Lower lobe of right lung (tissue), 2 donors: ENCODE results near the gene RAD54L. TPM values are rescaled to one million over a fixed set of nuclear protein-coding genes. Genes with fewer than 3 reads are reported as not detected.

Experiments
- ATAC-seq, 2 donors: fragments of 200-7000 bp; cut with Tn5 transposase; one replicate each; pipeline ENCODE4 v1.9.1; 2020 to 2022; ENCODE audit warnings: mild to moderate bottlenecking in 2 of 2, moderate library complexity in 2 of 2
- DNase-seq: peaks from one replicate; pipeline ENCODE4 v3.0.0-alpha.2; 2020
- H3K27ac ChIP-seq: fragments of 200-600 bp; one replicate; pipeline ENCODE4 v1.8.0; 2022
- H3K27me3 ChIP-seq: fragments of 200-600 bp; one replicate; pipeline ENCODE4 v1.8.0; 2022; ENCODE audit warnings: low read depth
- H3K36me3 ChIP-seq: fragments of 200-600 bp; one replicate; pipeline ENCODE4 v1.8.0; 2022; ENCODE audit warnings: mild to moderate bottlenecking
- H3K4me1 ChIP-seq: fragments of 200-600 bp; one replicate; pipeline ENCODE4 v1.8.0; 2022
- H3K4me3 ChIP-seq: fragments of 200-600 bp; one replicate; pipeline ENCODE4 v1.8.0; 2022; ENCODE audit warnings: mild to moderate bottlenecking
- H3K9me3 ChIP-seq: fragments of 200-600 bp; one replicate; pipeline ENCODE4 v1.8.0; 2022
- CTCF ChIP-seq: fragments of 200-600 bp; IDR thresholded peaks from one replicate; pipeline ENCODE4 v1.8.0; 2022; ENCODE audit warnings: antibody characterized with exemption, mild to moderate bottlenecking
- intact Hi-C: fragments of 100-400 bp; cut with DNase I; formaldehyde crosslinking; loops from one replicate; pipeline ENCODE4 v1.11.0; 2022
- total RNA-seq: library from RNA; stranded (reverse); fragmentation: NEBNext Ultra II Directional; extraction: Animal tissue kit (Norgen Biotek cat#: 25700); gene quantifications from one replicate; pipeline ENCODE4 v1.2.1, GENCODE V29; 2021
- donor health status: DM: no; HTN: yes; CAD: no; lungs with severe emphysema.

RAD54L gene
- total RNA-seq, 1 donor from 2014 or later, result 1.7 TPM

DNA sequence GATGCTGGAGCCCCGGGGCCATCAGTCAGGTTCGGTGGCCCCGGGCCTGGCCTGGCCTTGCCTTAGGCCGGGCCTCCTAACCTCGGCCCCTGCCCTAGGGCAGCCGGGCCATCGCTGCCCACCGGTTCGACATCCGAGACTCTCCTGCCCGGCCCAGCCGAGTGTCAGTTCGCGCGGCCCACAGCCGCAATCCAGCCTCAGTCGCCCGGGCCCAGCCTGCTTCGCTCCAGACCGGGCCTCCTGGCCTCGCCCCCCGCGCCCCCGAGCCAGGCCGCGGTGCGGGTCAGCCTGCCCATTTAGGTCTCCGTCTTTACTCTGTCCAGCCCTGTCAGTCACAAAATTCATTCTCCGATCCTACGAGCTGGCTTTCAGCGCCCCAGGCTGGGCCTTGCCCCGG, 55.1 kb downstream of the RAD54L start:
- DNase-seq (peak; percentile 55), ATAC-seq (peak; percentile 58 to 59)
- TF ChIP-seq CTCF, result no peak
- Histone ChIP-seq H3K9me3 (no peaks in the 10 kb centered on the region), H3K27ac (peak overlapping the region; percentile 99), H3K4me3 (peak overlapping the region; percentile 98), H3K27me3 (no peaks in the 10 kb centered on the region), H3K4me1 (peaks cover 47% of the 10 kb centered on the region), H3K36me3 (peaks cover 5% of the 10 kb centered on the region)
- intact Hi-C loops, result no loop called here

DNA sequence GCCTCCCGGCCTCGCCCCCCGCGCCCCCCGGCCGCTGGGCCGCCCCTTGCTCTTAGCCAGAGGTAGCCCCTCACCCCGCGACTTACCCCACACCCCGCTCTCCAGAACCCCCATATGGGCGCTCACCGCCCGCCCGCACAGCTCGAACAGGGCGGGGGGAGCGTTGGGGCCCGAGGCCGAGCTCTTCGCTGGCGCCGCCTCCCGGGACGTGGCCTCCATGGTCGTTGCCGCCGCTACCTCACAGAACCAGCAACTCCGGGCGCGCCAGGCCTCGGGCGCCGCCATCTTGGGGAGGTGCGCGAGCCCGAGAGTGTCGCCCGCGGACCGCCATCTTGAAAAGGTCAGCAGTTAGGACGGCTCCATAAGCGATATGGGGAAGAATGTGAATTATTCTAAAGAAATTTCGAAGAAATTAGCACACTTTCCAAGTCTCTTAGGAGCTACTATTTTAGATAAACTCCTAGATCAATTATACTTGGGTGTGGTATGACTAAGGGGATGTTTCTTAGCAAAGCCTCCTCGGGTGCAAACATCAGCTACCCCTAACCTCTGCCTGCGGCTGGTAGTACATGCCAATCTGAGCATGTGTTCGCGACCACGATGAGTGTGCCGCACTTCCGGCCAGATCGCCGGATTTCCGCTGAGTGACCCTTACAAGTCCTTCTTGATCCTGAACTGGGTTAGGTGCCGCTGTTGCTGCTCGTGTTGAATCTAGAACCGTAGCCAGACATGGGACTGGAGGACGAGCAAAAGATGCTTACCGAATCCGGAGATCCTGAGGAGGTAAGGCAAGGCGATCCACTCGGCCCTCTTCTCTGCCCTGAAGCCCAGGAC, 55.7 kb downstream of the RAD54L start, which contains the start of the genes LRRC41 and UQCRH:
Gene LRRC41, minus strand, starts transcription at position 579 of the 834 bp plus-strand sequence. Its CDS starts 294 bp downstream, at position 285.
Gene UQCRH, plus strand, starts transcription at position 661 of the 834 bp plus-strand sequence. Its CDS starts 69 bp downstream, at position 730.
- peak within 1 kb of the TSS; percentile 99 for H3K27ac ChIP-seq
- H3K9me3 ChIP-seq, result no peaks in the 10 kb centered on the region
- peaks cover 3% of the 10 kb centered on the region for H3K36me3 ChIP-seq
- intact Hi-C loops, result no loop called here
- peak; percentile 96 for DNase-seq
- no peaks in the 10 kb centered on the region for H3K27me3 ChIP-seq
- H3K4me3 ChIP-seq, result peak within 1 kb of the TSS; percentile 98
- peak; percentile 15 for TF ChIP-seq CTCF
- ATAC-seq, result peak; percentile 93 to 96
- H3K4me1 ChIP-seq, result peaks cover 45% of the 10 kb centered on the region

GRCh38 chr1:46303872-46304326, 56.3 kb downstream of the RAD54L start:
- Histone ChIP-seq H3K4me3 (peak overlapping the region; percentile 98), H3K36me3 (peaks cover 8% of the 10 kb centered on the region), H3K9me3 (no peaks in the 10 kb centered on the region), H3K27ac (peak overlapping the region; percentile 99), H3K27me3 (no peaks in the 10 kb centered on the region), H3K4me1 (peaks cover 40% of the 10 kb centered on the region)
- TF ChIP-seq CTCF, result no peak
- intact Hi-C loops, result no loop called here
- ATAC-seq (peak in 1 of 2 donors; percentile 0), DNase-seq (no peak)

GRCh38 chr1:46306159-46306530, 58.6 kb downstream of the RAD54L start:
- no peaks in the 10 kb centered on the region for H3K9me3 ChIP-seq
- DNase-seq, result no peak
- H3K4me3 ChIP-seq, result no peak overlapping the region
- H3K36me3 ChIP-seq, result peaks cover 29% of the 10 kb centered on the region
- H3K27me3 ChIP-seq, result no peaks in the 10 kb centered on the region
- no peak for TF ChIP-seq CTCF
- ATAC-seq, result no peak
- no peak overlapping the region for H3K27ac ChIP-seq
- intact Hi-C loops, result no loop called here
- peaks cover 28% of the 10 kb centered on the region for H3K4me1 ChIP-seq

- DNase-seq, result no peak
- no peak overlapping the region for H3K4me3 ChIP-seq
- peaks cover 17% of the 10 kb centered on the region for H3K4me1 ChIP-seq
- no peaks in the 10 kb centered on the region for H3K9me3 ChIP-seq
- no peaks in the 10 kb centered on the region for H3K27me3 ChIP-seq
- no peak for ATAC-seq
- peaks cover 63% of the 10 kb centered on the region for H3K36me3 ChIP-seq
- intact Hi-C loops, result no loop called here
- no peak overlapping the region for H3K27ac ChIP-seq
- no peak for TF ChIP-seq CTCF
Measured at GRCh38 chr1:46309401-46310159, 62.0 kb downstream of the RAD54L start.
